Mucosa of rectum (tissue), 2 donors: ENCODE data around the gene ATXN1.

ENCODE experiments used
- H3K27ac ChIP-seq, 2 donors: one replicate each; pipeline ENCODE4 v1.7.0; 2013; ENCODE audit warnings: inconsistent platforms in 2 of 2, low read depth in 2 of 2, low read length in 2 of 2
- H3K27me3 ChIP-seq, 2 donors: one replicate each; pipeline ENCODE4 v1.7.0; 2013; ENCODE audit warnings: low read length in 2 of 2; ENCODE audit not compliant: control insufficient read depth in 2 of 2, insufficient read depth in 2 of 2
- H3K36me3 ChIP-seq, 2 donors: one replicate each; pipeline ENCODE4 v1.7.0; 2013; ENCODE audit warnings: low read length in 2 of 2; ENCODE audit not compliant: control insufficient read depth in 2 of 2, insufficient read depth in 2 of 2
- H3K4me1 ChIP-seq, 2 donors: one replicate each; pipeline ENCODE4 v1.7.0; 2013; ENCODE audit warnings: low read length in 2 of 2, mild to moderate bottlenecking in 1 of 2; ENCODE audit not compliant: control insufficient read depth in 2 of 2, insufficient read depth in 2 of 2
- H3K4me3 ChIP-seq, 2 donors: one replicate each; pipeline ENCODE4 v1.7.0; 2013; ENCODE audit warnings: low read length in 2 of 2
- H3K9ac ChIP-seq, 2 donors: one replicate each; pipeline ENCODE4 v1.7.0; 2013; ENCODE audit warnings: low read length in 2 of 2, low read depth in 1 of 2, mild to moderate bottlenecking in 1 of 2
- H3K9me3 ChIP-seq, 2 donors: one replicate each; pipeline ENCODE4 v1.7.0; 2013; ENCODE audit warnings: low read length in 2 of 2; ENCODE audit not compliant: control insufficient read depth in 2 of 2
- donor health status: healthy.
- donor health status: Normal muscosa, but diverticular disease.

Gene ATXN1

DNA sequence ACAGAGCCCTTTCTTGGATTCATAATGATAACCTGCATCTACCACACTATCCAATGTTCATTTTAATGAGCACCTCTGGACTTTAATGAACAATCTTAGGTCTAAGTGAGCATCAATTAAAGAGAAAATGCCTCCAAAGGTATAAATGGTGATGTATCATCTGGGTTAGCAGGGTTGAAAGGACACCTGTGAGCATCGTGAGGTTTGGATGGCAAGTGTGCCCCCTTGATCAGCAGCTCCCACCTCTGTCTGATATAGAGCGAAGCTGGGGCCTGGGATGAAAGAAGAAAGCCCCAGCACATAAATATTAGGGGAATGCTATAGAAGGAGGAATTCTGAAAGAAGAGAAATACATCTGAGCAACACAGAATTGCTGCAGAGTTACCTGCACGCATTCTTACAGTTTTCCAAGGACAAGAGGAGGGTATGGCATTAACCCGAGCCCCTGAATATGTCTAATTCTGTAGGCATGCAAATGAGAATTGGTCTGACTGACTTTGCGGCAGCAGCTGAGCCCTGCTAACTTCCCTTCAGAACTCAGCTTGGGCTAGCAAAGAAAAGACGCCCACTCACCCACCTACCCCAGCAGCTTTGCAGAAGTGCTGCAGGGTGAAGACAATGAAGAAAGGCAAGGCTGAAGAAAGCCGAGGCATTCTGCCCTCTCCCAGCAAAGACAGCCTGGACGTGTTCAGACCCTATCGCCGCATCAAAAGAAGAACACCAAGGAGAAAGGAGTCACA is 386.6 kb downstream of the ATXN1 start:
- Histone ChIP-seq H3K36me3 (no peaks in the 10 kb centered on the region), H3K4me3 (no peak overlapping the region), H3K9me3 (no peaks in the 10 kb centered on the region), H3K9ac (no peak overlapping the region), H3K27me3 (no peaks in the 10 kb centered on the region), H3K27ac (no peak overlapping the region), H3K4me1 (no peaks in the 10 kb centered on the region)

DNA sequence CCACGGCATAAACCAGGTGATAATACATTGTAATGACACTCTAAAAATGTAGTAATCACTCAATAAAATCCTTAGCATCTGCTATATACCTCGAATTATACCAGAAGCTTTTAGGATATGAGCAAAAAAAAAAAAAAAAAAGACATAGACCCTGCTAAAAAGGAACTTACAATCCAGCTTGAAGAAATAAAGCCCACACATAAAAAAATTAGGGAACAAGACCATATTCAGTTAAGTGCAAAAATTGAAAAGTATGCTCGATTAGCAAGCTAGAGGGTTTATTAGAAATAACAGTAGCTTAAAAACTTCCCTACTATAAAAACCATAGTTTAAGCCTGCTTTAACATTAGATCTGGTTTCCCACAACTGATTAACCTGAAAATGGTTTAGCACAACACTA is 387.2 kb downstream of the ATXN1 start:
- Histone ChIP-seq H3K9ac (no peak overlapping the region), H3K4me1 (no peaks in the 10 kb centered on the region), H3K36me3 (no peaks in the 10 kb centered on the region), H3K9me3 (no peaks in the 10 kb centered on the region), H3K27ac (no peak overlapping the region), H3K4me3 (no peak overlapping the region), H3K27me3 (no peaks in the 10 kb centered on the region)

DNA sequence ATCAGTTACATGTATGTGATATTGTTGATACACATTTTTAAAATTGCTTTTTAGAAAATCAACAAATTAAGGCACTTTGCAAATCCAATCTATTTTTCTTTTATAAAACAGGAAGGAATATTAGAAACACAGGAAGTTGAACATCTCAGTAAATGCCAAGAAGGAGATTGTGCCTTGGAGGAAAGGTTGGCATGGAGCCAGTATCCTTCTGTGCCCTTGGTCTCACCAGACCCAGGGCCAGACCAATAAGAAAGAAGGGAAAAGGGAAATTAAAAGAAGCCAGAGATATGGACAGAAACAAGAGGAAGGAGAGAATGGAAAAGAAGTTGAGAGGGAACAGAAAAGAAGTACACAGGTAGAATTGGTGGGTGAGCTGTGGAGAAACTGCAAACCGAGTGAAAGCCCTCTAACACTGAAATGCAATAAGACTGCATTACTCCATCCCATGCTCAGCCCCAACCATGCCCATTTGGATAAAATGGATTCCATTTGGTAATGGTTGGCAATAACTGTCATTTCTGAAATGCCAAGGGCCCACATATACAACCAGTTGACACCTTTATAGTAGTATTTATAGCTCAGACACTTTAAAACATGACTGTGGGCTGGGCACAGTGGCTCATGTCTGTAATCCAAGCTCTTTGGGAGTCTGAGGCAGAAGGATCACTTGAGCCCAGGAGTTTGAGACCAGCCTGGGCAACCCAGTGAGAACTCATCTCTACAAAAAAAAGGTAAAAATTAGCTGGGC is 389.1 kb downstream of the ATXN1 start:
- Histone ChIP-seq H3K36me3 (no peaks in the 10 kb centered on the region), H3K27me3 (no peaks in the 10 kb centered on the region), H3K9me3 (no peaks in the 10 kb centered on the region), H3K4me1 (no peaks in the 10 kb centered on the region), H3K4me3 (no peak overlapping the region), H3K27ac (no peak overlapping the region), H3K9ac (no peak overlapping the region)

DNA sequence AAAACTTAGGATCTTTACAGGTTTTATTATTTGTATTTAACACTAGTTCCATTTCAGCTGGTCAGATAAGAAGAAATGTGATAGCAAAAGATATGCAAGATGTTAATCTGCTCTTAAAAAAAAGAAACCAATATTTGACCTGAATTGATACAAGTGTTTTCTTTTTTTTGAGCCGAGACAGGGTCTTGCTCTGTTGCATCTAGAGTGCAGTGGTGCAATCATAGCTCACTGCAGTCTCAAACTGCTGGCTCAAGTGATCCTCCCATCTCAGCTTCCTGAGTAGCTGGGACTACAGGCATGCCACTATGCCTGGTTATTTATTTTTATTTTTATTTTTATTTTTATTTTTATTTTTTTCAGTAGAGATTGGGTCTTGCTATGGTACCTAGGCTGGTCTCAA is 389.9 kb downstream of the ATXN1 start:
- Histone ChIP-seq H3K27ac (no peak overlapping the region), H3K4me1 (no peaks in the 10 kb centered on the region), H3K36me3 (no peaks in the 10 kb centered on the region), H3K9ac (no peak overlapping the region), H3K27me3 (no peaks in the 10 kb centered on the region), H3K9me3 (no peaks in the 10 kb centered on the region), H3K4me3 (no peak overlapping the region)

DNA sequence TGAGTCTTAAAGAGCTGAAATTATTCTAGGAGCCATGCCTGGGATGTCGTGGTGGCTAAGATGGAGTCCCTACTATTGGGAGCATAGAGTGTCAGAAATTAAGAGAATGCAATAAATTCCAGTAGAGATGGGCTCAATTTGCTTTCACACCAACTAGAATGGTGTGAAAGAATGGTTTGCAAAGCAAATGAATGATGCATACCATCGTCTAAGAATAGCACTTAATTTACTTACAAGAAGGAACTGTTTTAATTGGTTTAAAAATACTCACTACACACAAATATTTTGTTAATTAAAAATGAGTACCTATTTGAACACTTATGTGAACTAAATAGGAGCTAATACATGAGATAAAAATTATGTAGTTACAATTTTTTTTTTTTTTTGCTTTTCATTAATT is 390.3 kb downstream of the ATXN1 start:
- H3K4me3 ChIP-seq, result no peak overlapping the region
- H3K9ac ChIP-seq, result no peak overlapping the region
- no peaks in the 10 kb centered on the region for H3K27me3 ChIP-seq
- H3K9me3 ChIP-seq, result no peaks in the 10 kb centered on the region
- no peak overlapping the region for H3K27ac ChIP-seq
- no peaks in the 10 kb centered on the region for H3K36me3 ChIP-seq
- no peaks in the 10 kb centered on the region for H3K4me1 ChIP-seq

DNA sequence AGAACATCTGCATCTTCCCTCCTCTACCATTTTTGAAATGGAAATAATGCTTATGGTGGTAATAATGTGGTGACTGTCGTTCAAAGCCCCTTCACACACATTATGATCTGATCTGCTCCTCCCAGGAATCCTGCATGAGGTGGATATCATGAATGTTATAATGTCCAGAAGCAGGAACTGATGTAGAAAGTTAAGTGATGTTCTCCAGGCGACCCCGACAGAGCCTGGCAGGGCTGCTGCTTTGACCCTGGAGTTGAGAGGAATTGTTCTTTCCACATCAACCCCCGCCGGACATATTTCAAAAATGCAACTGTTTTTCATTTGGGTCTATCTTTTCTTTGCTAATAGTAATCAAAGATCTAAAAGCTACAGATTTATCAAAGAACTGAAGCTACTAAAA is 391.3 kb downstream of the ATXN1 start:
- no peaks in the 10 kb centered on the region for H3K36me3 ChIP-seq
- no peaks in the 10 kb centered on the region for H3K27me3 ChIP-seq
- no peaks in the 10 kb centered on the region for H3K4me1 ChIP-seq
- H3K9ac ChIP-seq, result no peak overlapping the region
- H3K9me3 ChIP-seq, result no peaks in the 10 kb centered on the region
- no peak overlapping the region for H3K4me3 ChIP-seq
- no peak overlapping the region for H3K27ac ChIP-seq

DNA sequence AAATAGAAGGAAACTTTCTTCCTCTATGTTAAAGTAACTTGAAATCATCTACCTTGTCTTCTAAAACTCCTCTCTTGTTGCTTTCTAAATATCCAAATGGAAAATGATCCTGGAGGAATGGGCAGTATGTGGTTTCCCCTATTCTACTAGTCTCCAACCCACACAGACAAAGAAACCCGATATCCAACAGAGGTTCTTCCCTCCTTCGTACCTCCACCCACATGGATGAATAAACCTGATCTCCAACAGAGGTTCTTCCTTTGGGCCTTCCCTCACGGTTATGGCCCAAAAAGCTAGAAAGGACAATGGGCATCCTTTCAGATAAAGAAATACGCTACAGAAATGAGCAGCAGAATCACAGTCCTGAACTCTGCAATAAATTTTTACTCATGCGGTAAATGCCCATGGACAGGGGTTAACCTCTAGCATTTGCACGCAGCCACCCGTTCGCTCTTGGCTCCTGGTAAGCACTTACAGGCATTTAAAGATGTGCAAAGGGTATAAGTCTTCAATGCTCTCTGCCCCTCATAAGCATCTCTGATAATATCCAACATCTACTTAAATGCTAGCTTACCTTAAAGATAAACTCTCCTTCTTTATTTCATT is 392.0 kb downstream of the ATXN1 start:
- no peaks in the 10 kb centered on the region for H3K4me1 ChIP-seq
- no peak overlapping the region for H3K9ac ChIP-seq
- H3K9me3 ChIP-seq, result no peaks in the 10 kb centered on the region
- no peaks in the 10 kb centered on the region for H3K27me3 ChIP-seq
- no peaks in the 10 kb centered on the region for H3K36me3 ChIP-seq
- no peak overlapping the region for H3K27ac ChIP-seq
- no peak overlapping the region for H3K4me3 ChIP-seq

DNA sequence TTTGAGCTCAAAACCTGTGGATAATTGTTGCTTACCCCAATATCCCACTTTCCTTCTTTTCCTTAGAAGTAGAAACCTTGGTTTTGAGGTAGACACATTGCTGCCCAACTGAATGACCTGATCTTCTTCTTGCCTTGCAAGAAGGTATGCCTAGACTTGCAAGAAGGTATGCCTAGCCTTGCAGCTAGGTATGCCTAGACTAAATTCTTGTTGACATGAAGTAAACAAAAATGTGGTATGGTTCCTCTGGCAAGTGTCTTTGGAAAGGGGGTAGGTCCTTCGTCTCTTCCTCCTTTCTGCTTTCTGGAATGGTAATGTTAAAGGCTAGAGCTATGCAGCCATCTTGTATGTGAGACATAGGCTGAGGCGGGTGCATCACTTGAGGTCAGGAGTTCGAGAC is 393.7 kb downstream of the ATXN1 start:
- Histone ChIP-seq H3K27ac (no peak overlapping the region), H3K4me3 (no peak overlapping the region), H3K9ac (no peak overlapping the region), H3K36me3 (no peaks in the 10 kb centered on the region), H3K4me1 (no peaks in the 10 kb centered on the region), H3K9me3 (no peaks in the 10 kb centered on the region), H3K27me3 (no peaks in the 10 kb centered on the region)

DNA sequence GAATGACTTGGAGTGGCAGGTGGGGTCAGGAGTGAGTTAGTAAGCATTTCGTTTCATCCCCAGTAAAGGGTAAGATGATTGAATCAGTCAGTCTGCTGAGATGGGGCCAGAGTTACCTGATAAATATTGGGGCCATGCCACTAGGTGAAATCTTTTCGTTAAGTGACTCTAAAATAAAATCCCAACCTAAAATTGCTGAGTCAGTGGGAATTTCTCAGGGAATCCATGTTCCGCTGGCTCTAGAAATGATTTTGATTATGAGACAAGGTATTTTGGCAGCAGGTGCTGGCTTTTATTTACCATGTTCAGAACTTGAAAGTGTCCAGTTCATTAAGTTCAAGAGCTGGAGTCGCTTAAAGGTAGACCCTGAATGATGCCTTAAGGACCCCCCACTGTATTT is 397.5 kb downstream of the ATXN1 start:
- H3K9me3 ChIP-seq, result no peaks in the 10 kb centered on the region
- no peaks in the 10 kb centered on the region for H3K27me3 ChIP-seq
- H3K9ac ChIP-seq, result no peak overlapping the region
- H3K27ac ChIP-seq, result no peak overlapping the region
- no peaks in the 10 kb centered on the region for H3K4me1 ChIP-seq
- no peaks in the 10 kb centered on the region for H3K36me3 ChIP-seq
- H3K4me3 ChIP-seq, result no peak overlapping the region

DNA sequence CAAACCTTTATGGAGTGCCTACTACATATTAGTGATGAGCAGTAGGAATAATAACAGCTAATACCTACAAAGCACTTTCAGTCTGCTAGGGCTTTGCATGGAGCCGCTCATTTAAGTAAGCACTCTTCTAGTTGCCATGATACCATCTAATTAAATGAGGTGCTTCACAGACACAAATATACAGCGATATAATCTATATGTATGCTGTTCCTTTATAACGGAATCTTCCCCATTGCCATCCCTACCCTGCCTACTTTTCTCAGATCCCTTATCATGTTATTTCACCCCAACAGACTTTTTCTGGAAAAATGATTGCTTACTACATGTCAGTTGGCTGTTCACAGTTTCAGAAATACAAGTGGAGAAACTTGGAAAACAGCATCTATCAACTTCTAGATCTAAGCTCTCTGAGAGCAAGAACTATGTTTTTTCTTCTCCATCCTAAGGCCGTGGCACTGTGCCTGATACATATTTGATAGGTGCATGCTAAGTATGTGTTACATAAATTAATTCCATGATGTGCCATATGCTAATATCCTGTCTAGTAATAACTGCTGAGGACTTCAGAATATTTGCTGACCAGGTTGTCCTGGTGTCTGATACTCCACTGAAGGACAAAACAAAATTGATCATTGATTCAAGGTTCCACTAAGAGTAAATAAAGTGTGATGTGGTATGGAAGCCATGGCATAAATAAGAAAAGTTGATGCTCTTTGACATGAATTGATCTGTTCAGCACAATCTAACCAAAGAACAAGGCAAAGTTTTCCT is 398.3 kb downstream of the ATXN1 start:
- Histone ChIP-seq H3K9ac (no peak overlapping the region), H3K9me3 (no peaks in the 10 kb centered on the region), H3K4me3 (no peak overlapping the region), H3K27me3 (no peaks in the 10 kb centered on the region), H3K27ac (no peak overlapping the region), H3K36me3 (no peaks in the 10 kb centered on the region), H3K4me1 (no peaks in the 10 kb centered on the region)
